GM06990 (cell line): ENCODE measurements around the gene MYL7.
A peak's percentile ranks its signal among the peaks of the same experiment; 100 is the strongest.

Experiments
- DNase-seq: peaks from one replicate; pipeline ENCODE4 v3.0.0-alpha.2; 2011; ENCODE audit not compliant: insufficient read length; ENCODE audit errors: extremely low read depth
- H3K27me3 ChIP-seq: replicated peaks from 2 replicates; pipeline ENCODE4 v1.6.0; 2011; ENCODE audit warnings: low read length; ENCODE audit not compliant: control insufficient read depth, insufficient read depth
- H3K36me3 ChIP-seq: 2 replicates; pipeline ENCODE4 v1.5.1; 2011; ENCODE audit warnings: low read length; ENCODE audit not compliant: control insufficient read depth, insufficient read depth
- H3K4me3 ChIP-seq: replicated peaks from 2 replicates; pipeline ENCODE4 v1.5.1; 2011; ENCODE audit warnings: low read depth, mild to moderate bottlenecking, control low read depth, low read length
- CTCF ChIP-seq: IDR thresholded peaks from 2 replicates; pipeline ENCODE4 v1.5.1; 2011; ENCODE audit warnings: low read length, control low read depth, mild to moderate bottlenecking, inconsistent platforms; ENCODE audit not compliant: insufficient read depth, poor library complexity, severe bottlenecking

MYL7 gene

GRCh38 chr7:44110719-44111635, 30.2 kb downstream of the MYL7 start:
- peaks cover 10% of the 10 kb centered on the region for H3K36me3 ChIP-seq
- H3K27me3 ChIP-seq = no peaks in the 10 kb centered on the region; the same call in 1 of the 2 replicates
- no peak for TF ChIP-seq CTCF
- no peak overlapping the region for H3K4me3 ChIP-seq
- no peak for DNase-seq

GRCh38 chr7:44109991-44110390, 31.1 kb downstream of the MYL7 start:
- H3K36me3 ChIP-seq = peaks cover 6% of the 10 kb centered on the region; the same call in 1 of the 2 replicates
- no peak for TF ChIP-seq CTCF
- no peak for DNase-seq
- no peak overlapping the region for H3K4me3 ChIP-seq
- H3K27me3 ChIP-seq = no peaks in the 10 kb centered on the region; the same call in none of the 2 replicates

GRCh38 chr7:44108768-44109750, 32.1 kb downstream of the MYL7 start:
- Histone ChIP-seq H3K36me3 (no peaks in the 10 kb centered on the region), H3K4me3 (no peak overlapping the region), H3K27me3 (no peaks in the 10 kb centered on the region; the same call in none of the 2 replicates)
- no peak for DNase-seq
- TF ChIP-seq CTCF = peak; percentile 25

- Histone ChIP-seq H3K36me3 (no peaks in the 10 kb centered on the region), H3K4me3 (no peak overlapping the region), H3K27me3 (peaks cover 2% of the 10 kb centered on the region)
- DNase-seq = no peak
- no peak for TF ChIP-seq CTCF
Measured at GRCh38 chr7:44107961-44108767, 33.0 kb downstream of the MYL7 start.

GRCh38 chr7:44107116-44107960, 33.8 kb downstream of the MYL7 start:
- Histone ChIP-seq H3K27me3 (peaks cover 4% of the 10 kb centered on the region), H3K36me3 (no peaks in the 10 kb centered on the region), H3K4me3 (no peak overlapping the region)
- no peak for DNase-seq
- no peak for TF ChIP-seq CTCF
